Natural killer cell (primary cell): ENCODE measurements around the gene DLST. TPM values are rescaled to one million over a fixed set of nuclear protein-coding genes. Genes with fewer than 3 reads are reported as not detected.
A peak's percentile ranks its signal among the peaks of the same experiment; 100 is the strongest.

ENCODE experiments used
- ATAC-seq, 3 donors: fragments of 150-1000 bp in 2 of 3; fragments of 200-7000 bp in 1 of 3; cut with Tn5 transposase; 1 replicate in 1 of 3; 2 replicates in 2 of 3; pipeline ENCODE4 v1.10.0; 2021; ENCODE audit warnings: mild to moderate bottlenecking in 2 of 3, moderate library complexity in 2 of 3
- DNase-seq, 2 donors: peaks; one replicate each; pipeline versions ENCODE4 v3.0.0 to v3.0.0-alpha.2; 2013 to 2021; ENCODE audit warnings: mixed read lengths in 1 of 2
- H3K27ac ChIP-seq: one replicate; pipeline ENCODE4 v1.5.1; 2013; ENCODE audit warnings: mild to moderate bottlenecking, low read length
- H3K27me3 ChIP-seq: one replicate; pipeline ENCODE4 v1.6.1; 2013; ENCODE audit warnings: low read length; ENCODE audit not compliant: control insufficient read depth, insufficient read depth
- H3K36me3 ChIP-seq: one replicate; pipeline ENCODE4 v1.6.1; 2013; ENCODE audit warnings: low read length; ENCODE audit not compliant: control insufficient read depth, insufficient read depth
- H3K4me1 ChIP-seq: one replicate; pipeline ENCODE4 v1.6.1; 2013; ENCODE audit warnings: low read length; ENCODE audit not compliant: control insufficient read depth, insufficient read depth
- H3K4me3 ChIP-seq: one replicate; pipeline ENCODE4 v1.5.1; 2013; ENCODE audit warnings: low read length
- H3K9me3 ChIP-seq: one replicate; pipeline ENCODE4 v1.6.1; 2013; ENCODE audit warnings: low read length; ENCODE audit not compliant: control insufficient read depth, insufficient read depth
- H3K27ac Mint-ChIP-seq, 2 donors: one replicate each; pipeline ENCODE4 v1.8.0; 2022; ENCODE audit warnings: mild to moderate bottlenecking in 2 of 2, mixed read lengths in 2 of 2, moderate library complexity in 1 of 2
- H3K27me3 Mint-ChIP-seq, 2 donors: one replicate each; pipeline ENCODE4 v1.8.0; 2022; ENCODE audit warnings: low read depth in 2 of 2, mixed read lengths in 2 of 2
- H3K36me3 Mint-ChIP-seq: one replicate; pipeline ENCODE4 v1.8.0; 2022; ENCODE audit warnings: mixed read lengths
- H3K4me1 Mint-ChIP-seq, 2 donors: one replicate each; pipeline ENCODE4 v1.8.0; 2022; ENCODE audit warnings: mixed read lengths in 2 of 2
- H3K4me3 Mint-ChIP-seq: one replicate; pipeline ENCODE4 v1.8.0; 2022; ENCODE audit warnings: mild to moderate bottlenecking, moderate library complexity, mixed read lengths
- H3K9me3 Mint-ChIP-seq, 2 donors: one replicate each; pipeline ENCODE4 v1.8.0; 2022; ENCODE audit warnings: mixed read lengths in 2 of 2
- WGBS: methylation state at CpG from one replicate; pipeline ENCODE4 v1.1.7; 2013; ENCODE audit warnings: missing lambda C conversion rate; ENCODE audit not compliant: insufficient coverage; 5-methylcytosine and 5-hydroxymethylcytosine counted together
- intact Hi-C: fragments of 100-400 bp; cut with micrococcal nuclease; formaldehyde crosslinking; loops from one replicate; pipeline ENCODE4 v1.14.2; 2022
- total RNA-seq, 4 donors: library from RNA; stranded (reverse); fragments of 120-200 nt in 1 of 4; gene quantifications; one replicate each; pipeline versions ENCODE4 v1.2.3 to v1.2.4, GENCODE V29; 2013 to 2022
- TF ChIP-seq, protein P1 (sequence below): fragments of 200-600 bp; IDR thresholded peaks from one replicate; pipeline ENCODE4 v1.8.0; 2022; ENCODE audit warnings: antibody characterized with exemption

DLST gene
- total RNA-seq, 3 donors from 2014 or later (not counting 1 experiment from before 2014, with no cell fraction given): 161 to 180 (median 163) TPM

GRCh38 chr14:74921053-74921620 lies 39.4 kb downstream of the DLST start:
- H3K4me3 Mint-ChIP-seq: no peak overlapping the region
- intact Hi-C loops: no loop called here
- TF ChIP-seq, protein P1, sequence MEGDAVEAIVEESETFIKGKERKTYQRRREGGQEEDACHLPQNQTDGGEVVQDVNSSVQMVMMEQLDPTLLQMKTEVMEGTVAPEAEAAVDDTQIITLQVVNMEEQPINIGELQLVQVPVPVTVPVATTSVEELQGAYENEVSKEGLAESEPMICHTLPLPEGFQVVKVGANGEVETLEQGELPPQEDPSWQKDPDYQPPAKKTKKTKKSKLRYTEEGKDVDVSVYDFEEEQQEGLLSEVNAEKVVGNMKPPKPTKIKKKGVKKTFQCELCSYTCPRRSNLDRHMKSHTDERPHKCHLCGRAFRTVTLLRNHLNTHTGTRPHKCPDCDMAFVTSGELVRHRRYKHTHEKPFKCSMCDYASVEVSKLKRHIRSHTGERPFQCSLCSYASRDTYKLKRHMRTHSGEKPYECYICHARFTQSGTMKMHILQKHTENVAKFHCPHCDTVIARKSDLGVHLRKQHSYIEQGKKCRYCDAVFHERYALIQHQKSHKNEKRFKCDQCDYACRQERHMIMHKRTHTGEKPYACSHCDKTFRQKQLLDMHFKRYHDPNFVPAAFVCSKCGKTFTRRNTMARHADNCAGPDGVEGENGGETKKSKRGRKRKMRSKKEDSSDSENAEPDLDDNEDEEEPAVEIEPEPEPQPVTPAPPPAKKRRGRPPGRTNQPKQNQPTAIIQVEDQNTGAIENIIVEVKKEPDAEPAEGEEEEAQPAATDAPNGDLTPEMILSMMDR: no peak

GRCh38 chr14:74921987-74922751 lies 40.5 kb downstream of the DLST start:
- no peak overlapping the region for H3K27ac ChIP-seq
- H3K27ac Mint-ChIP-seq: peak overlapping the region in 1 of 2 donors; percentile 52
- intact Hi-C loops: no loop called here
- H3K9me3 ChIP-seq: no peaks in the 10 kb centered on the region
- ATAC-seq (no peak), DNase-seq (no peak)
- no peaks in the 10 kb centered on the region for H3K36me3 ChIP-seq
- peaks cover 10% of the 10 kb centered on the region for H3K4me1 ChIP-seq
- WGBS: 90% methylated on average over 19 of the region's 19 CpGs
- peak overlapping the region; percentile 73 for H3K4me3 Mint-ChIP-seq
- no peaks in the 10 kb centered on the region for H3K9me3 Mint-ChIP-seq
- H3K4me1 Mint-ChIP-seq: peaks cover 0 to 3% of the 10 kb centered on the region in 2 donors
- no peaks in the 10 kb centered on the region for H3K36me3 Mint-ChIP-seq
- H3K4me3 ChIP-seq: no peak overlapping the region
- H3K27me3 ChIP-seq: no peaks in the 10 kb centered on the region
- TF ChIP-seq, protein P1: no peak
- H3K27me3 Mint-ChIP-seq: peaks cover 12 to 14% of the 10 kb centered on the region in 2 donors

More at GRCh38 chr14:74921053-74921620, 39.4 kb downstream of the DLST start:
- Histone ChIP-seq H3K27me3 (no peaks in the 10 kb centered on the region), H3K4me1 (peaks cover 10% of the 10 kb centered on the region), H3K27ac (no peak overlapping the region), H3K9me3 (no peaks in the 10 kb centered on the region), H3K4me3 (no peak overlapping the region), H3K36me3 (no peaks in the 10 kb centered on the region)
- WGBS: 93% methylated on average over 18 of the region's 19 CpGs
- Mint-ChIP-seq H3K36me3 (no peaks in the 10 kb centered on the region), H3K27me3 (peaks cover 3 to 9% of the 10 kb centered on the region in 2 donors), H3K27ac (no peak overlapping the region), H3K4me1 (peaks cover 0 to 3% of the 10 kb centered on the region in 2 donors), H3K9me3 (no peaks in the 10 kb centered on the region)
- ATAC-seq (no peak), DNase-seq (no peak)

DNA sequence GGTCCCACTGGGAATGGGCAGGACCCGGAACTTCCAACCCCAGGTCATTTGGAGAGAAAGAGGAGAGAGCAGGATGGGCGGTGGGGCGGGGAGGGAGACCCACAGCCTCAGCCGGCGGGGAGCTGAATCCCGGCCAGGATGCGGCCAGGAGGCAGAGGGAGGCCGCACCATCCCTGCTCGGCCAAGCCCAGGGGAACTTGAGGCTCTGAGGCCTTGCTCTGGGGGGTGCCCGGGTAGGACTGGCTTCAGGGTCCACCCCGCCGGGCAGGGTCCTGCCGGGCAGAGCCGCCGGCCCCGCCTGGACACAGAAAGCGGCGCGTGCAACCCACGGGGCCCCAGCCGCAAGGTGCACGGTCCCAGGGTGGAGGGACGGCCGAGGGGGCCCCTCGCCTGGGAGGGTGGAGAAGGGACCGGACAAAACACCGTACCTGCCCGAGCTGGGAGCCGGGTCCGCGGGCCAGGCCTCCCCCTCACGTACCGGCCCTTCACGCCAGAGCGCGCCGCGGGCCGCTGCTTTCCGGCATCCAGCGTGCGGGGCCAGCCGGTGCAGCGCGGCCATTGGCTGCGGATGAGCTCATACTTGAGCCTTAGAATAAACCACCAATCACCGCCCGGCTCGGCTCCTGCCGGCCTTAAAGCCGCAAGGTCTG lies 41.2 kb downstream of the DLST start, which contains the start of gene RPS6KL1:
RPS6KL1 (minus strand) TSS at position 509 of the 650 bp plus-strand sequence. CDS start 1,719 bp downstream, outside the sequence.
- Mint-ChIP-seq H3K4me3 (peak within 1 kb of the TSS; percentile 73), H3K36me3 (no peaks in the 10 kb centered on the region), H3K4me1 (peaks cover 0 to 3% of the 10 kb centered on the region in 2 donors), H3K9me3 (no peaks in the 10 kb centered on the region), H3K27me3 (peaks cover 12 to 18% of the 10 kb centered on the region in 2 donors), H3K27ac (peak within 1 kb of the TSS in 1 of 2 donors; percentile 52)
- H3K27ac ChIP-seq: no peak within 1 kb of the TSS
- TF ChIP-seq, protein P1: no peak
- no peaks in the 10 kb centered on the region for H3K27me3 ChIP-seq
- intact Hi-C loops: no loop called here
- WGBS: 18% methylated on average over 49 of the region's 51 CpGs
- ATAC-seq: peak; percentile 90 to 99 (median 99)
- peak; percentile 68 to 80 for DNase-seq
- H3K9me3 ChIP-seq: no peaks in the 10 kb centered on the region
- peak within 1 kb of the TSS; percentile 35 for H3K4me3 ChIP-seq
- no peaks in the 10 kb centered on the region for H3K36me3 ChIP-seq
- H3K4me1 ChIP-seq: peaks cover 10% of the 10 kb centered on the region
